GM23338 (cell line): ENCODE results near the gene AOC1. TPM values are rescaled to one million over a fixed set of nuclear protein-coding genes. Genes with fewer than 3 reads are reported as not detected.

Experiments
- ATAC-seq: fragments of 200-7000 bp; cut with Tn5 transposase; 3 replicates; pipeline ENCODE4 v1.9.1; 2020
- DNase-seq: peaks from one replicate; pipeline ENCODE4 v3.0.0-alpha.2; 2015; ENCODE audit warnings: low spot score
- H2AFZ ChIP-seq: fragments of 200-600 bp; sonication (generic); 2 replicates; pipeline ENCODE4 v1.8.0; 2016; ENCODE audit warnings: antibody characterized with exemption, mild to moderate bottlenecking, moderate library complexity
- H3F3A ChIP-seq: fragments of 200-600 bp; sonication (generic); replicated peaks from 2 replicates; pipeline ENCODE4 v1.8.0; 2017; ENCODE audit warnings: antibody characterized with exemption, mixed run types, low read depth
- H3K27ac ChIP-seq: fragments of 200-600 bp; sonication (generic); 2 replicates; pipeline ENCODE4 v1.6.1; 2016; ENCODE audit warnings: low read depth
- H3K27me3 ChIP-seq: fragments of 200-600 bp; sonication (generic); 2 replicates; pipeline ENCODE4 v1.8.0; 2016; ENCODE audit warnings: mild to moderate bottlenecking, mixed run types, moderate library complexity; ENCODE audit not compliant: insufficient read depth
- H3K36me3 ChIP-seq: fragments of 200-600 bp; sonication (generic); 2 replicates; pipeline ENCODE4 v1.8.0; 2016; ENCODE audit warnings: mild to moderate bottlenecking; ENCODE audit not compliant: insufficient read depth
- H3K4me1 ChIP-seq: fragments of 200-600 bp; sonication (generic); 2 replicates; pipeline ENCODE4 v1.8.0; 2016; ENCODE audit warnings: mild to moderate bottlenecking, moderate library complexity; ENCODE audit not compliant: insufficient read depth
- H3K4me2 ChIP-seq: fragments of 200-600 bp; sonication (generic); 2 replicates; pipeline ENCODE4 v1.7.1; 2017; ENCODE audit warnings: mixed run types
- H3K4me3 ChIP-seq: fragments of 200-600 bp; sonication (generic); 2 replicates; pipeline ENCODE4 v1.6.1; 2016; ENCODE audit warnings: mixed run types
- H3K79me2 ChIP-seq: fragments of 200-600 bp; sonication (generic); replicated peaks from 2 replicates; pipeline ENCODE4 v1.8.0; 2017; ENCODE audit warnings: mild to moderate bottlenecking; ENCODE audit not compliant: insufficient read depth
- H3K9me2 ChIP-seq: fragments of 200-600 bp; sonication (generic); 2 replicates; pipeline ENCODE4 v1.8.0; 2017; ENCODE audit not compliant: insufficient read depth
- H4K20me1 ChIP-seq: fragments of 200-600 bp; sonication (generic); replicated peaks from 2 replicates; pipeline ENCODE4 v1.8.0; 2017; ENCODE audit warnings: mild to moderate bottlenecking; ENCODE audit not compliant: insufficient read depth
- H3K27ac Mint-ChIP-seq: 2 replicates; pipeline ENCODE4 v1.8.0; 2020; ENCODE audit warnings: inconsistent platforms, mild to moderate bottlenecking, moderate library complexity, mixed read lengths
- H3K27me3 Mint-ChIP-seq: 3 replicates; pipeline ENCODE4 v1.8.0; 2022; ENCODE audit warnings: low read depth, mild to moderate bottlenecking, moderate library complexity, mixed read lengths, inconsistent platforms; ENCODE audit not compliant: insufficient read depth, poor library complexity
- H3K36me3 Mint-ChIP-seq: 3 replicates; pipeline ENCODE4 v1.8.0; 2021; ENCODE audit warnings: low read depth, mild to moderate bottlenecking, inconsistent platforms, moderate library complexity, mixed read lengths
- H3K4me1 Mint-ChIP-seq: 3 replicates; pipeline ENCODE4 v1.8.0; 2020; ENCODE audit warnings: mild to moderate bottlenecking, inconsistent platforms, mixed read lengths
- H3K4me3 Mint-ChIP-seq: 3 replicates; pipeline ENCODE4 v1.8.0; 2021; ENCODE audit warnings: moderate library complexity, mild to moderate bottlenecking, inconsistent platforms, mixed read lengths
- H3K9me3 Mint-ChIP-seq: 3 replicates; pipeline ENCODE4 v1.8.0; 2020; ENCODE audit warnings: moderate library complexity, mild to moderate bottlenecking, inconsistent platforms, mixed read lengths
- EZH2 ChIP-seq: fragments of 200-600 bp; sonication (generic); IDR thresholded peaks from one replicate; pipeline ENCODE4 v1.8.0; 2017; ENCODE audit warnings: antibody characterized with exemption, mild to moderate bottlenecking, low read depth; ENCODE audit not compliant: unreplicated experiment
- EZH2phosphoT487 ChIP-seq: fragments of 200-600 bp; sonication (generic); IDR thresholded peaks from one replicate; pipeline ENCODE4 v1.8.1; 2018; ENCODE audit warnings: antibody characterized with exemption; ENCODE audit not compliant: unreplicated experiment
- POLR2AphosphoS5 ChIP-seq: IDR thresholded peaks from 2 replicates; pipeline ENCODE4 v1.6.1; 2016; ENCODE audit warnings: antibody characterized with exemption, low read depth
- STAT1 ChIP-seq: IDR thresholded peaks from one replicate; pipeline ENCODE4 v1.6.1; 2016; ENCODE audit warnings: antibody characterized with exemption; ENCODE audit not compliant: unreplicated experiment
- ZNF114 ChIP-seq: fragments of 250-450 bp; sonication (Bioruptor Pico); IDR thresholded peaks from 2 replicates; pipeline ENCODE4 v1.5.0; 2020; ENCODE audit warnings: mild to moderate bottlenecking, moderate library complexity
- ZNF331 ChIP-seq: fragments of 250-450 bp; sonication (Bioruptor Pico); IDR thresholded peaks from 2 replicates; pipeline ENCODE4 v1.5.0; 2020; ENCODE audit warnings: low read depth, mild to moderate bottlenecking, moderate library complexity
- polyA plus RNA-seq: library from polyadenylated mRNA; unstranded; fragments of >200 nt; fragmentation: Nextera tagmentation; extraction: Ambion mirVana; gene quantifications from 2 replicates; pipeline ENCODE4 v1.2.1, GENCODE V29; 2016
- total RNA-seq: library from RNA; depleted of rRNA; stranded (reverse); fragments of >200 nt; shearing (Covaris generic); gene quantifications from 2 replicates; pipeline ENCODE4 v1.2.3, GENCODE V29; 2014
- TF ChIP-seq, protein P1 (sequence below), 2 experiments: fragments of 200-600 bp in 1 of 2; sonication (generic) in 1 of 2; conservative IDR thresholded peaks; 2 replicates each; pipeline versions ENCODE4 v1.5.1 to v1.6.1; 2016 to 2017; ENCODE audit warnings: antibody characterized with exemption in 2 of 2, low read depth in 2 of 2, mild to moderate bottlenecking in 2 of 2, moderate library complexity in 1 of 2
- TF ChIP-seq, protein P2 (sequence below): IDR thresholded peaks from 2 replicates; pipeline ENCODE4 v1.6.1; 2016; ENCODE audit warnings: antibody characterized with exemption
- TF ChIP-seq, protein P3 (sequence below): IDR thresholded peaks from one replicate; pipeline ENCODE4 v1.6.1; 2018; ENCODE audit warnings: antibody characterized with exemption; ENCODE audit not compliant: unreplicated experiment
- TF ChIP-seq, protein P4 (sequence below): fragments of 250-450 bp; sonication (Bioruptor Pico); IDR thresholded peaks from 2 replicates; pipeline ENCODE4 v1.5.0; 2020; ENCODE audit warnings: mild to moderate bottlenecking, moderate library complexity

AOC1 gene
- total and polyA plus RNA-seq, 2 experiments from 2014 or later = not detected

DNA sequence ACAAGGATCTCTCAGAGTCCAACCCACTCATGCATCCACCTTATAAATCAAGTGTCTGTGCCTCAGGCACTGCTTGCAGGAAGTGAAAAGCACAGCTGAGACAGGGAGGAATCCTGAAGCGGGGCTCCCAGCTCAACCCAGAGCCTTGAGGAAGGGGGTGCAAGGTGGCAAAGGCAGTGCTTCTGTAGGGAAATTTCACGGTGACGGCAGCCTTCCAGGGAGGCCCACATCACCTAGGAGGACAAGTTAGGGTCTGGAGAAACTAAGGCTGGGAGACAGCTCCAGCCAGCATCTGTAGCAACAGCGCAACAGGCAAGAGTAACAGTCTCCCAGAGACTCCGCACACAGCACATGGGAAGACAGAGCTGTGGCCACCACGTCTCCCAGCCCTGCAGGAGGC is 2.7 kb downstream of the AOC1 start (continued):
- no peak for TF ChIP-seq ZNF114 (CRISPR knock-in tag)
- TF ChIP-seq, protein P1, sequence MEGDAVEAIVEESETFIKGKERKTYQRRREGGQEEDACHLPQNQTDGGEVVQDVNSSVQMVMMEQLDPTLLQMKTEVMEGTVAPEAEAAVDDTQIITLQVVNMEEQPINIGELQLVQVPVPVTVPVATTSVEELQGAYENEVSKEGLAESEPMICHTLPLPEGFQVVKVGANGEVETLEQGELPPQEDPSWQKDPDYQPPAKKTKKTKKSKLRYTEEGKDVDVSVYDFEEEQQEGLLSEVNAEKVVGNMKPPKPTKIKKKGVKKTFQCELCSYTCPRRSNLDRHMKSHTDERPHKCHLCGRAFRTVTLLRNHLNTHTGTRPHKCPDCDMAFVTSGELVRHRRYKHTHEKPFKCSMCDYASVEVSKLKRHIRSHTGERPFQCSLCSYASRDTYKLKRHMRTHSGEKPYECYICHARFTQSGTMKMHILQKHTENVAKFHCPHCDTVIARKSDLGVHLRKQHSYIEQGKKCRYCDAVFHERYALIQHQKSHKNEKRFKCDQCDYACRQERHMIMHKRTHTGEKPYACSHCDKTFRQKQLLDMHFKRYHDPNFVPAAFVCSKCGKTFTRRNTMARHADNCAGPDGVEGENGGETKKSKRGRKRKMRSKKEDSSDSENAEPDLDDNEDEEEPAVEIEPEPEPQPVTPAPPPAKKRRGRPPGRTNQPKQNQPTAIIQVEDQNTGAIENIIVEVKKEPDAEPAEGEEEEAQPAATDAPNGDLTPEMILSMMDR (conservative IDR thresholded peaks at IDR 0.05; ENCODE audit: low read depth in 2 of 2) = no peak

DNA sequence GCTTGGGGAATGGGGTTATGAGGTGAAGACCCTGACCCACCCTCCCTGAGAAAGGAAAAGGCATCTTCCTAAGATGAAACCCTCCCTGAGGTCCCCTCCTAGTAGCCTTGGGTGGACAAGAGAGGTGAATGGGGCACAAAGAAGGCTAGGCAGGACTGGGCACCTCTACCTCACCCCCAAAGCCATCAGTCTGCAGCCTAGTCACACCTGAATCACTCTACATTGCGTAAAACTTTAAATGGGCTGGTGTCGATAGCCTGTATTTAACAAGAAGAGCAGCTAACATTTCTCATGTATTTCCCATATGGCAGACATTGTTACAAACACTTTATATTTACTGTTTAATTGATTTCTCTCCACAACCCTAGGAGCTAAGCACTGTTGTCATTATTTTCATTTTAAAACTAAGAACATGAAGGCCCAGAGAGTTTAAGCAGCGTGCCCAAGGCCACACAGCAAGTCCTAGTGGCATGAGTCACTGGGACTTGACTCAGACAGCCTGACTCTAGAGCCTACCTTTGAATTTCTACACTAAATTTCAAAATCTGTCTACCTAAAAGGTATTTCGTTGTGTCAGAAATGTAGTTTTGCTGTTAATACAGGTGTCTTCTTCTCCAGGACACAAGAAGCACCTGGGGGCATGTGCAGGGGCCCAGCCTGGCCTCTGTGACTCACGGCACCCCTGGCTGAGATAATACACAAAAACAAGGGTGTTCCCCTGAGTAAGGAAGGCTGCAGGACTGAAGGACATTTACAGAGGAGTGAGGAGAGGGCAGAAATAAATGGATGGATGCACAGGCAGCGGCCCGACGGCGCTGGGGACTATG is 3.4 kb downstream of the AOC1 start:
- no peaks in the 10 kb centered on the region for H3F3A ChIP-seq
- no peak overlapping the region for H3K27ac ChIP-seq
- H3K36me3 ChIP-seq = no peaks in the 10 kb centered on the region
- H3K4me2 ChIP-seq = no peak overlapping the region
- TF ChIP-seq, protein P2, sequence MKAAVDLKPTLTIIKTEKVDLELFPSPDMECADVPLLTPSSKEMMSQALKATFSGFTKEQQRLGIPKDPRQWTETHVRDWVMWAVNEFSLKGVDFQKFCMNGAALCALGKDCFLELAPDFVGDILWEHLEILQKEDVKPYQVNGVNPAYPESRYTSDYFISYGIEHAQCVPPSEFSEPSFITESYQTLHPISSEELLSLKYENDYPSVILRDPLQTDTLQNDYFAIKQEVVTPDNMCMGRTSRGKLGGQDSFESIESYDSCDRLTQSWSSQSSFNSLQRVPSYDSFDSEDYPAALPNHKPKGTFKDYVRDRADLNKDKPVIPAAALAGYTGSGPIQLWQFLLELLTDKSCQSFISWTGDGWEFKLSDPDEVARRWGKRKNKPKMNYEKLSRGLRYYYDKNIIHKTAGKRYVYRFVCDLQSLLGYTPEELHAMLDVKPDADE = no peak
- TF ChIP-seq EZH2 (no peak), POLR2AphosphoS5 (no peak), ZNF114 (CRISPR knock-in tag) (no peak), ZNF331 (CRISPR knock-in tag) (no peak), STAT1 (no peak), EZH2phosphoT487 (no peak)
- TF ChIP-seq, protein P3, sequence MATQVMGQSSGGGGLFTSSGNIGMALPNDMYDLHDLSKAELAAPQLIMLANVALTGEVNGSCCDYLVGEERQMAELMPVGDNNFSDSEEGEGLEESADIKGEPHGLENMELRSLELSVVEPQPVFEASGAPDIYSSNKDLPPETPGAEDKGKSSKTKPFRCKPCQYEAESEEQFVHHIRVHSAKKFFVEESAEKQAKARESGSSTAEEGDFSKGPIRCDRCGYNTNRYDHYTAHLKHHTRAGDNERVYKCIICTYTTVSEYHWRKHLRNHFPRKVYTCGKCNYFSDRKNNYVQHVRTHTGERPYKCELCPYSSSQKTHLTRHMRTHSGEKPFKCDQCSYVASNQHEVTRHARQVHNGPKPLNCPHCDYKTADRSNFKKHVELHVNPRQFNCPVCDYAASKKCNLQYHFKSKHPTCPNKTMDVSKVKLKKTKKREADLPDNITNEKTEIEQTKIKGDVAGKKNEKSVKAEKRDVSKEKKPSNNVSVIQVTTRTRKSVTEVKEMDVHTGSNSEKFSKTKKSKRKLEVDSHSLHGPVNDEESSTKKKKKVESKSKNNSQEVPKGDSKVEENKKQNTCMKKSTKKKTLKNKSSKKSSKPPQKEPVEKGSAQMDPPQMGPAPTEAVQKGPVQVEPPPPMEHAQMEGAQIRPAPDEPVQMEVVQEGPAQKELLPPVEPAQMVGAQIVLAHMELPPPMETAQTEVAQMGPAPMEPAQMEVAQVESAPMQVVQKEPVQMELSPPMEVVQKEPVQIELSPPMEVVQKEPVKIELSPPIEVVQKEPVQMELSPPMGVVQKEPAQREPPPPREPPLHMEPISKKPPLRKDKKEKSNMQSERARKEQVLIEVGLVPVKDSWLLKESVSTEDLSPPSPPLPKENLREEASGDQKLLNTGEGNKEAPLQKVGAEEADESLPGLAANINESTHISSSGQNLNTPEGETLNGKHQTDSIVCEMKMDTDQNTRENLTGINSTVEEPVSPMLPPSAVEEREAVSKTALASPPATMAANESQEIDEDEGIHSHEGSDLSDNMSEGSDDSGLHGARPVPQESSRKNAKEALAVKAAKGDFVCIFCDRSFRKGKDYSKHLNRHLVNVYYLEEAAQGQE = no peak
- TF ChIP-seq, protein P4, sequence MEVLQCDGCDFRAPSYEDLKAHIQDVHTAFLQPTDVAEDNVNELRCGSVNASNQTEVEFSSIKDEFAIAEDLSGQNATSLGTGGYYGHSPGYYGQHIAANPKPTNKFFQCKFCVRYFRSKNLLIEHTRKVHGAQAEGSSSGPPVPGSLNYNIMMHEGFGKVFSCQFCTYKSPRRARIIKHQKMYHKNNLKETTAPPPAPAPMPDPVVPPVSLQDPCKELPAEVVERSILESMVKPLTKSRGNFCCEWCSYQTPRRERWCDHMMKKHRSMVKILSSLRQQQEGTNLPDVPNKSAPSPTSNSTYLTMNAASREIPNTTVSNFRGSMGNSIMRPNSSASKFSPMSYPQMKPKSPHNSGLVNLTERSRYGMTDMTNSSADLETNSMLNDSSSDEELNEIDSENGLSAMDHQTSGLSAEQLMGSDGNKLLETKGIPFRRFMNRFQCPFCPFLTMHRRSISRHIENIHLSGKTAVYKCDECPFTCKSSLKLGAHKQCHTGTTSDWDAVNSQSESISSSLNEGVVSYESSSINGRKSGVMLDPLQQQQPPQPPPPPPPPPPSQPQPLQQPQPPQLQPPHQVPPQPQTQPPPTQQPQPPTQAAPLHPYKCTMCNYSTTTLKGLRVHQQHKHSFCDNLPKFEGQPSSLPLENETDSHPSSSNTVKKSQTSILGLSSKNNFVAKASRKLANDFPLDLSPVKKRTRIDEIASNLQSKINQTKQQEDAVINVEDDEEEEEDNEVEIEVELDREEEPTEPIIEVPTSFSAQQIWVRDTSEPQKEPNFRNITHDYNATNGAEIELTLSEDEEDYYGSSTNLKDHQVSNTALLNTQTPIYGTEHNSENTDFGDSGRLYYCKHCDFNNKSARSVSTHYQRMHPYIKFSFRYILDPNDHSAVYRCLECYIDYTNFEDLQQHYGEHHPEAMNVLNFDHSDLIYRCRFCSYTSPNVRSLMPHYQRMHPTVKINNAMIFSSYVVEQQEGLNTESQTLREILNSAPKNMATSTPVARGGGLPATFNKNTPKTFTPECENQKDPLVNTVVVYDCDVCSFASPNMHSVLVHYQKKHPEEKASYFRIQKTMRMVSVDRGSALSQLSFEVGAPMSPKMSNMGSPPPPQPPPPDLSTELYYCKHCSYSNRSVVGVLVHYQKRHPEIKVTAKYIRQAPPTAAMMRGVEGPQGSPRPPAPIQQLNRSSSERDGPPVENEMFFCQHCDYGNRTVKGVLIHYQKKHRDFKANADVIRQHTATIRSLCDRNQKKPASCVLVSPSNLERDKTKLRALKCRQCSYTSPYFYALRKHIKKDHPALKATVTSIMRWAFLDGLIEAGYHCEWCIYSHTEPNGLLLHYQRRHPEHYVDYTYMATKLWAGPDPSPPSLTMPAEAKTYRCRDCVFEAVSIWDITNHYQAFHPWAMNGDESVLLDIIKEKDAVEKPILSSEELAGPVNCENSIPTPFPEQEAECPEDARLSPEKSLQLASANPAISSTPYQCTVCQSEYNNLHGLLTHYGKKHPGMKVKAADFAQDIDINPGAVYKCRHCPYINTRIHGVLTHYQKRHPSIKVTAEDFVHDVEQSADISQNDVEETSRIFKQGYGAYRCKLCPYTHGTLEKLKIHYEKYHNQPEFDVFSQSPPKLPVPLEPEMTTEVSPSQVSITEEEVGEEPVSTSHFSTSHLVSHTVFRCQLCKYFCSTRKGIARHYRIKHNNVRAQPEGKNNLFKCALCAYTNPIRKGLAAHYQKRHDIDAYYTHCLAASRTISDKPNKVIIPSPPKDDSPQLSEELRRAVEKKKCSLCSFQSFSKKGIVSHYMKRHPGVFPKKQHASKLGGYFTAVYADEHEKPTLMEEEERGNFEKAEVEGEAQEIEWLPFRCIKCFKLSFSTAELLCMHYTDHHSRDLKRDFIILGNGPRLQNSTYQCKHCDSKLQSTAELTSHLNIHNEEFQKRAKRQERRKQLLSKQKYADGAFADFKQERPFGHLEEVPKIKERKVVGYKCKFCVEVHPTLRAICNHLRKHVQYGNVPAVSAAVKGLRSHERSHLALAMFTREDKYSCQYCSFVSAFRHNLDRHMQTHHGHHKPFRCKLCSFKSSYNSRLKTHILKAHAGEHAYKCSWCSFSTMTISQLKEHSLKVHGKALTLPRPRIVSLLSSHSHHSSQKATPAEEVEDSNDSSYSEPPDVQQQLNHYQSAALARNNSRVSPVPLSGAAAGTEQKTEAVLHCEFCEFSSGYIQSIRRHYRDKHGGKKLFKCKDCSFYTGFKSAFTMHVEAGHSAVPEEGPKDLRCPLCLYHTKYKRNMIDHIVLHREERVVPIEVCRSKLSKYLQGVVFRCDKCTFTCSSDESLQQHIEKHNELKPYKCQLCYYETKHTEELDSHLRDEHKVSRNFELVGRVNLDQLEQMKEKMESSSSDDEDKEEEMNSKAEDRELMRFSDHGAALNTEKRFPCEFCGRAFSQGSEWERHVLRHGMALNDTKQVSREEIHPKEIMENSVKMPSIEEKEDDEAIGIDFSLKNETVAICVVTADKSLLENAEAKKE (CRISPR knock-in tag) = no peak
- H3K9me3 Mint-ChIP-seq = no peaks in the 10 kb centered on the region
- no peak overlapping the region for H3K27ac Mint-ChIP-seq
- no peak overlapping the region for H3K4me3 Mint-ChIP-seq
- H2AFZ ChIP-seq = no peak overlapping the region
- H3K27me3 Mint-ChIP-seq = peaks cover 6% of the 10 kb centered on the region
- peaks cover 5% of the 10 kb centered on the region; the same call in 2 of the 3 replicates for H3K4me1 Mint-ChIP-seq
- no peak for ATAC-seq
- H3K36me3 Mint-ChIP-seq = no peaks in the 10 kb centered on the region
- no peak for DNase-seq
- no peaks in the 10 kb centered on the region for H4K20me1 ChIP-seq
- H3K4me1 ChIP-seq = peaks cover 3% of the 10 kb centered on the region; the same call in 1 of the 2 replicates
- no peaks in the 10 kb centered on the region for H3K27me3 ChIP-seq
- H3K79me2 ChIP-seq = no peaks in the 10 kb centered on the region
- H3K9me2 ChIP-seq = no peaks in the 10 kb centered on the region
- no peak overlapping the region for H3K4me3 ChIP-seq
